ENCODE results near the gene SERTAD4.
A peak's percentile ranks its signal among the peaks of the same experiment; 100 is the strongest.

SERTAD4 gene

DNA sequence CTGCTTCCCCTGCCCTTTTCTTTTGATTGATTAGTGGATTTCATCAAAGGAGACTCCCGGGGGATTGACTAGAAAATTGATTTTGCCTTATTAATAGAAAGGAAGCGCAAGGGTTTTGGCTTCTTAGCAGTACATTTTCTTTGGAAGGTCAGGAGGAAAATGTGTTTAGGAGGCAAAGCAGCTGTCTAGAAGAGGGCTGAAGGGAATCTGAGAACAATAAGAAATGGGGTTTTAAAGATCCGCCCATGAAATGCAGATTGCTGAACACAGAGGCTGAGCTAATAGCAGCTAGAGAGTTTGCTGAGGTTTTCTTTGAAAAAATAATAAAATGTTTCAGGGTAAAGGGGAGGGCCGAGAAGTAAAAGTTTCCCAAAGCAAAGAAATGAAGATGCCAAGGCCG, 4.9 kb downstream of the SERTAD4 start:
- Histone ChIP-seq H3K18ac (ENCODE audit: low read length) (no peak overlapping the region), H2AK5ac (ENCODE audit: low read length) (no peak overlapping the region), H2BK120ac (ENCODE audit: low read depth, low read length) (no peak overlapping the region), H3K79me1 (ENCODE audit: low read length) (no peaks in the 10 kb centered on the region), H3K9ac (ENCODE audit: low read length) (no peak overlapping the region), H3K79me2 (ENCODE audit: control insufficient read depth, insufficient read depth, low read length) (no peaks in the 10 kb centered on the region), H3K56ac (ENCODE audit: low read length) (no peak overlapping the region), H4K8ac (ENCODE audit: low read depth, low read length) (no peak overlapping the region), H2BK15ac (replicated peaks; ENCODE audit: low read depth) (no peak overlapping the region), H2BK5ac (ENCODE audit: low read length) (no peak overlapping the region), H3K23ac (ENCODE audit: low read length) (no peak overlapping the region), H3K4me3 (ENCODE audit: low read length) (no peak overlapping the region), H3K36me3 (ENCODE audit: control insufficient read depth, insufficient read depth, low read length) (no peaks in the 10 kb centered on the region), H3K4me1 (ENCODE audit: control insufficient read depth, low read depth, low read length) (peaks cover 3% of the 10 kb centered on the region), H4K5ac (ENCODE audit: low read length) (no peak overlapping the region), H3K27ac (ENCODE audit: low read depth, low read length) (no peak overlapping the region), H3K4ac (ENCODE audit: low read depth, low read length) (no peak overlapping the region), H3K27me3 (ENCODE audit: insufficient read depth, low read length, poor library complexity) (no peaks in the 10 kb centered on the region), H3K4me2 (ENCODE audit: low read length) (no peak overlapping the region)
- no peak for DNase-seq
- WGBS (ENCODE audit: extremely low coverage, insufficient coverage, low lambda C conversion rate): no CpG with 5 or more reads among the region's 5 CpGs

GRCh38 chr1:210237981-210238380, 5.4 kb downstream of the SERTAD4 start:
- Histone ChIP-seq H3K4me1 (ENCODE audit: control insufficient read depth, low read depth, low read length) (peaks cover 3% of the 10 kb centered on the region), H3K27ac (ENCODE audit: low read depth, low read length) (no peak overlapping the region), H3K79me2 (ENCODE audit: control insufficient read depth, insufficient read depth, low read length) (no peaks in the 10 kb centered on the region), H3K79me1 (ENCODE audit: low read length) (no peaks in the 10 kb centered on the region), H4K5ac (ENCODE audit: low read length) (no peak overlapping the region), H3K4me2 (ENCODE audit: low read length) (no peak overlapping the region), H4K8ac (ENCODE audit: low read depth, low read length) (no peak overlapping the region), H3K27me3 (ENCODE audit: insufficient read depth, low read length, poor library complexity) (no peaks in the 10 kb centered on the region), H3K4ac (ENCODE audit: low read depth, low read length) (no peak overlapping the region), H3K9ac (ENCODE audit: low read length) (no peak overlapping the region), H3K56ac (ENCODE audit: low read length) (no peak overlapping the region), H2BK15ac (replicated peaks; ENCODE audit: low read depth) (no peak overlapping the region), H3K23ac (ENCODE audit: low read length) (no peak overlapping the region), H2AK5ac (ENCODE audit: low read length) (no peak overlapping the region), H3K18ac (ENCODE audit: low read length) (no peak overlapping the region), H2BK120ac (ENCODE audit: low read depth, low read length) (no peak overlapping the region), H3K36me3 (ENCODE audit: control insufficient read depth, insufficient read depth, low read length) (no peaks in the 10 kb centered on the region), H2BK5ac (ENCODE audit: low read length) (no peak overlapping the region), H3K4me3 (ENCODE audit: low read length) (no peak overlapping the region)
- no peak for DNase-seq
- no CpG with 5 or more reads among the region's 8 CpGs for WGBS (ENCODE audit: extremely low coverage, insufficient coverage, low lambda C conversion rate)

DNA sequence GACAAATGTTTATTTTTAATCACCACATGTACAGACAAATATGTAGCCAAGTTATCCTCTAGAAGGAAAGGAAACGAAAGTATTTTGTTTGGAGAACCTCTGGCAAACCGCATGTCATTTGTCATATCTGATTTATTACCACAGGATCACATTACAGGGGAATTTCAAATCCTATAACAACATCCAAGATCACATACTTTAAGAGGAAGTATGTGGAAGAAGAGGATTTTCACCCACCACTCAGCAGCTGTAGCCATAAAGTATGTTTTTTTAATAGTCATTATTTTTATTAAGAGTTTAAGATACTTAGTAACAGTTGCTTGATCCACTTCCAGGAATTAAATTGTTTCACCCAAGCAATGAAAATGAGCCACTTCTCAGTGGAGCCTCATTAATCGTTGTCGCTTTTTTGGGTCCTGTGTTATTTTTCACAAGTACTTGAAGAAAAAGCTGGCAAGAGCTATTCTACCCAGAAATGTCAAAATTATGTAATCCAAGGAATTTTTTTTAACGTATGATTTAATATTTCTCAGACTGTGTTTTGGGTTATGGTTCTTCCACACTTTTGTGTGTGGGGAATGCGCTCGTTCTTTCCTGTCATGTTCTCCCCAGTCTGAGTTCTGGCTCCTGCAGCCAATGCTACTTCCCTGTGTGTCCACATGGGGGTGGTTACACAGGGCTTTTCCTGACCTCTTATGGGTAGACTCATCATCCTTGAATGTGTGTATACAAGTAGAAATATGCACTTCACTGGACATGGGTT, 6.9 kb downstream of the SERTAD4 start:
- no peak overlapping the region for H2BK15ac ChIP-seq (replicated peaks; ENCODE audit: low read depth)
- WGBS (ENCODE audit: extremely low coverage, insufficient coverage, low lambda C conversion rate): no CpG with 5 or more reads among the region's 7 CpGs
- H2BK5ac ChIP-seq (ENCODE audit: low read length): no peak overlapping the region
- H3K9ac ChIP-seq (ENCODE audit: low read length): no peak overlapping the region
- no peak overlapping the region for H4K8ac ChIP-seq (ENCODE audit: low read depth, low read length)
- no peaks in the 10 kb centered on the region for H3K36me3 ChIP-seq (ENCODE audit: control insufficient read depth, insufficient read depth, low read length)
- no peaks in the 10 kb centered on the region for H3K27me3 ChIP-seq (ENCODE audit: insufficient read depth, low read length, poor library complexity)
- H3K4me1 ChIP-seq (ENCODE audit: control insufficient read depth, low read depth, low read length): peaks cover 2% of the 10 kb centered on the region
- no peak overlapping the region for H3K27ac ChIP-seq (ENCODE audit: low read depth, low read length)
- no peak overlapping the region for H3K23ac ChIP-seq (ENCODE audit: low read length)
- no peak overlapping the region for H3K4ac ChIP-seq (ENCODE audit: low read depth, low read length)
- no peaks in the 10 kb centered on the region for H3K79me2 ChIP-seq (ENCODE audit: control insufficient read depth, insufficient read depth, low read length)
- no peak overlapping the region for H3K18ac ChIP-seq (ENCODE audit: low read length)
- no peak overlapping the region for H4K5ac ChIP-seq (ENCODE audit: low read length)
- H2BK120ac ChIP-seq (ENCODE audit: low read depth, low read length): no peak overlapping the region
- no peaks in the 10 kb centered on the region for H3K79me1 ChIP-seq (ENCODE audit: low read length)
- peak; percentile 69 for DNase-seq
- no peak overlapping the region for H3K4me2 ChIP-seq (ENCODE audit: low read length)
- no peak overlapping the region for H2AK5ac ChIP-seq (ENCODE audit: low read length)
- no peak overlapping the region for H3K4me3 ChIP-seq (ENCODE audit: low read length)
- no peak overlapping the region for H3K56ac ChIP-seq (ENCODE audit: low read length)

- Histone ChIP-seq H3K9ac (ENCODE audit: low read length) (no peak overlapping the region), H3K79me1 (ENCODE audit: low read length) (no peaks in the 10 kb centered on the region), H3K79me2 (ENCODE audit: control insufficient read depth, insufficient read depth, low read length) (no peaks in the 10 kb centered on the region), H3K4me1 (ENCODE audit: control insufficient read depth, low read depth, low read length) (peaks cover 2% of the 10 kb centered on the region), H2BK120ac (ENCODE audit: low read depth, low read length) (no peak overlapping the region), H2AK5ac (ENCODE audit: low read length) (no peak overlapping the region), H3K36me3 (ENCODE audit: control insufficient read depth, insufficient read depth, low read length) (no peaks in the 10 kb centered on the region), H3K27me3 (ENCODE audit: insufficient read depth, low read length, poor library complexity) (no peaks in the 10 kb centered on the region), H2BK15ac (replicated peaks; ENCODE audit: low read depth) (no peak overlapping the region), H4K5ac (ENCODE audit: low read length) (no peak overlapping the region), H3K18ac (ENCODE audit: low read length) (no peak overlapping the region), H4K8ac (ENCODE audit: low read depth, low read length) (no peak overlapping the region), H3K23ac (ENCODE audit: low read length) (no peak overlapping the region), H3K27ac (ENCODE audit: low read depth, low read length) (no peak overlapping the region), H3K56ac (ENCODE audit: low read length) (no peak overlapping the region), H3K4me3 (ENCODE audit: low read length) (no peak overlapping the region), H2BK5ac (ENCODE audit: low read length) (no peak overlapping the region), H3K4ac (ENCODE audit: low read depth, low read length) (no peak overlapping the region), H3K4me2 (ENCODE audit: low read length) (no peak overlapping the region)
- no peak for DNase-seq
- WGBS (ENCODE audit: extremely low coverage, insufficient coverage, low lambda C conversion rate): no CpG with 5 or more reads among the region's 5 CpGs
Observed at GRCh38 chr1:210241121-210241520, 8.5 kb downstream of the SERTAD4 start.

- Histone ChIP-seq H2BK15ac (replicated peaks; ENCODE audit: low read depth) (no peak overlapping the region), H3K18ac (ENCODE audit: low read length) (no peak overlapping the region), H2BK120ac (ENCODE audit: low read depth, low read length) (no peak overlapping the region), H3K4me1 (ENCODE audit: control insufficient read depth, low read depth, low read length) (no peaks in the 10 kb centered on the region), H2BK5ac (ENCODE audit: low read length) (no peak overlapping the region), H3K36me3 (ENCODE audit: control insufficient read depth, insufficient read depth, low read length) (no peaks in the 10 kb centered on the region), H4K5ac (ENCODE audit: low read length) (no peak overlapping the region), H3K23ac (ENCODE audit: low read length) (no peak overlapping the region), H3K4me2 (ENCODE audit: low read length) (no peak overlapping the region), H3K79me1 (ENCODE audit: low read length) (no peaks in the 10 kb centered on the region), H2AK5ac (ENCODE audit: low read length) (no peak overlapping the region), H3K27ac (ENCODE audit: low read depth, low read length) (no peak overlapping the region), H3K56ac (ENCODE audit: low read length) (no peak overlapping the region), H3K27me3 (ENCODE audit: insufficient read depth, low read length, poor library complexity) (no peaks in the 10 kb centered on the region), H3K4me3 (ENCODE audit: low read length) (no peak overlapping the region), H3K79me2 (ENCODE audit: control insufficient read depth, insufficient read depth, low read length) (no peaks in the 10 kb centered on the region), H3K9ac (ENCODE audit: low read length) (no peak overlapping the region), H3K4ac (ENCODE audit: low read depth, low read length) (no peak overlapping the region), H4K8ac (ENCODE audit: low read depth, low read length) (no peak overlapping the region)
- no peak for DNase-seq
- WGBS (ENCODE audit: extremely low coverage, insufficient coverage, low lambda C conversion rate): no CpG with 5 or more reads among the region's 6 CpGs
Observed at GRCh38 chr1:210244746-210245367, 12.3 kb downstream of the SERTAD4 start.
